GM12878 (cell line): ENCODE data around the gene NHEJ1. TPM values are rescaled to one million over a fixed set of nuclear protein-coding genes. Genes with fewer than 3 reads are reported as not detected.

ENCODE experiments used
- ATAC-seq: fragments of 200-7000 bp; cut with Tn5 transposase; 3 replicates; pipeline ENCODE4 v1.9.1; 2020; ENCODE audit warnings: mild to moderate bottlenecking, moderate library complexity
- BruUV-seq: library from RNA; stranded (reverse); fragments of 400-500 nt; replicated peaks from 2 replicates; lab custom pipeline; 2021; lab: Mats Ljungman, UMichigan
- CTCF ChIA-PET: fragments of 300-600 bp; sonication (Branson Sonifier 250); formaldehyde crosslinking; extraction: SDS; loops from one replicate; lab custom pipeline; 2021; ENCODE audit warnings: inconsistent platforms; lab: Yijun Ruan, JAX
- POLR2A ChIA-PET: fragments of 350-600 bp; formaldehyde crosslinking; extraction: SDS; loops from one replicate; lab custom pipeline; 2021; ENCODE audit warnings: inconsistent platforms; lab: Charles Lee
- RAD21 ChIA-PET: fragments of 300-600 bp; sonication (Branson Sonifier 250); formaldehyde crosslinking; loops from one replicate; lab custom pipeline; 2023; ENCODE audit warnings: antibody characterized with exemption; ENCODE audit not compliant: unreplicated experiment; lab: Charles Lee
- SMC1A ChIA-PET: fragments of 300-600 bp; sonication (Branson Sonifier 250); formaldehyde crosslinking; loops from one replicate; lab custom pipeline; 2023; ENCODE audit not compliant: unreplicated experiment, uncharacterized antibody; lab: Charles Lee
- DNase-seq: peaks from one replicate; pipeline ENCODE4 v3.0.0-alpha.2; 2011; ENCODE audit warnings: low read depth, low spot score
- FAIRE-seq: peaks from 3 replicates; lab custom pipeline; 2011; peaks lifted over from hg19 to GRCh38; lab: Jason Lieb, UNC
- H2AFZ ChIP-seq: 2 replicates; pipeline ENCODE4 v1.6.0; 2011; ENCODE audit warnings: low read depth, low read length, control low read depth; ENCODE audit not compliant: control insufficient read depth
- H3K27ac ChIP-seq: 2 replicates; pipeline ENCODE4 v1.5.1; 2011; ENCODE audit warnings: control low read depth; ENCODE audit not compliant: control insufficient read depth, insufficient read depth
- H3K27me3 ChIP-seq, 2 experiments: replicated peaks in 1 of 2; 2 replicates each; pipeline versions ENCODE4 v1.6.0 to v1.6.1; 2011; ENCODE audit warnings: low read length in 1 of 2; ENCODE audit not compliant: control insufficient read depth in 2 of 2, insufficient read depth in 2 of 2
- H3K36me3 ChIP-seq, 2 experiments: 2 replicates each; pipeline ENCODE4 v1.5.1; 2011; ENCODE audit warnings: low read length in 1 of 2; ENCODE audit not compliant: control insufficient read depth in 2 of 2, insufficient read depth in 2 of 2
- H3K4me1 ChIP-seq: 2 replicates; pipeline ENCODE4 v1.6.1; 2011; ENCODE audit warnings: mild to moderate bottlenecking, low read length, moderate library complexity, mixed read lengths; ENCODE audit not compliant: control insufficient read depth, insufficient read depth
- H3K4me2 ChIP-seq: 2 replicates; pipeline ENCODE4 v1.6.0; 2011; ENCODE audit warnings: control low read depth; ENCODE audit not compliant: control insufficient read depth, insufficient read depth
- H3K4me3 ChIP-seq: fragments of 200-600 bp; sonication (generic); 2 replicates; pipeline ENCODE4 v1.5.1; 2016
- H3K79me2 ChIP-seq: 2 replicates; pipeline ENCODE4 v1.6.0; 2011; ENCODE audit warnings: low read length; ENCODE audit not compliant: control insufficient read depth, insufficient read depth
- H3K9ac ChIP-seq: 2 replicates; pipeline ENCODE4 v1.8.0; 2011; ENCODE audit warnings: low read length, control low read depth, mixed read lengths; ENCODE audit not compliant: control insufficient read depth, insufficient read depth
- H3K9me3 ChIP-seq: replicated peaks from 3 replicates; pipeline ENCODE4 v1.5.1; 2011; ENCODE audit warnings: mild to moderate bottlenecking, low read length; ENCODE audit not compliant: control insufficient read depth, insufficient read depth
- H4K20me1 ChIP-seq: 2 replicates; pipeline ENCODE4 v1.6.0; 2011; ENCODE audit not compliant: control insufficient read depth, insufficient read depth
- NFXL1 ChIP-seq: fragments of 450-650 bp; IDR thresholded peaks from 2 replicates; pipeline ENCODE4 v1.6.1; 2017; ENCODE audit warnings: antibody characterized with exemption, mild to moderate bottlenecking, borderline replicate concordance
- NFYB ChIP-seq: IDR thresholded peaks from 2 replicates; pipeline ENCODE4 v1.6.1; 2011; ENCODE audit warnings: low read depth, mild to moderate bottlenecking, low read length, improper control_type of control experiment, moderate library complexity; ENCODE audit not compliant: insufficient read depth
- SUZ12 ChIP-seq: fragments of 200-600 bp; sonication (generic); IDR thresholded peaks from one replicate; pipeline ENCODE4 v1.6.1; 2018; ENCODE audit warnings: antibody characterized with exemption, mild to moderate bottlenecking; ENCODE audit not compliant: unreplicated experiment
- TCF7 ChIP-seq: IDR thresholded peaks from 2 replicates; pipeline ENCODE4 v1.6.1; 2014; ENCODE audit warnings: antibody characterized with exemption, borderline replicate concordance
- WGBS: methylation state at CpG from one replicate; pipeline ENCODE4 v1.1.6; 2016; ENCODE audit warnings: low lambda C conversion rate; ENCODE audit not compliant: insufficient replicate concordance, insufficient coverage; ENCODE audit errors: missing lambda C conversion rate; 5-methylcytosine and 5-hydroxymethylcytosine counted together
- in situ Hi-C: fragments of 300-500 bp; cut with MboI; formaldehyde crosslinking; loops from 9 replicates; pipeline ENCODE4 v1.14.3; 2018; ENCODE audit warnings: mixed read lengths
- intact Hi-C: fragments of 100-400 bp; cut with micrococcal nuclease; formaldehyde crosslinking; loops from one replicate; pipeline ENCODE4 v1.14.2; 2022; ENCODE audit not compliant: unreplicated experiment
- polyA plus RNA-seq, 11 experiments: library from polyadenylated mRNA; depleted of rRNA in 4 of 11; unstranded in 6 of 11; stranded (reverse) in 5 of 11; fragments of >200 nt; fragmentation: Nextera tagmentation in 4 of 11; fragmentation: Illumina TruSeq in 1 of 11; extraction: Ambion mirVana in 4 of 11; extraction: Trizol in 1 of 11; gene quantifications; 1 replicate in 1 of 11; 2 replicates in 10 of 11; pipeline versions ENCODE4 v1.2.1 to v1.2.3, GENCODE V29; 2011 to 2016; ENCODE audit warnings: inconsistent platforms in 2 of 11, missing spikeins in 2 of 11, low read depth in 1 of 11
- total RNA-seq, 4 experiments: library from RNA; depleted of rRNA in 3 of 4; stranded (reverse); fragments of >200 nt in 3 of 4; fragmentation: Illumina TruSeq in 1 of 4; extraction: Trizol in 1 of 4; gene quantifications; 2 replicates each; pipeline versions ENCODE4 v1.2.1 to v1.2.3, GENCODE V29; 2013 to 2021
- TF ChIP-seq, protein P1 (sequence below): fragments of 450-650 bp; IDR thresholded peaks from 2 replicates; pipeline ENCODE4 v1.6.1; 2017; ENCODE audit warnings: mild to moderate bottlenecking, low read depth, inconsistent platforms; ENCODE audit not compliant: poor library complexity, severe bottlenecking
- TF ChIP-seq, protein P2 (sequence below): IDR thresholded peaks from 2 replicates; pipeline ENCODE4 v1.6.1; 2011; ENCODE audit warnings: mild to moderate bottlenecking, low read depth, low read length, moderate library complexity; ENCODE audit not compliant: insufficient replicate concordance

Gene NHEJ1
- total and polyA plus RNA-seq, 10 of the 15 experiments (the other 5 are each of a cell fraction or from before 2014, with no cell fraction given): 11.8 to 20.2 (median 17.0) TPM

DNA sequence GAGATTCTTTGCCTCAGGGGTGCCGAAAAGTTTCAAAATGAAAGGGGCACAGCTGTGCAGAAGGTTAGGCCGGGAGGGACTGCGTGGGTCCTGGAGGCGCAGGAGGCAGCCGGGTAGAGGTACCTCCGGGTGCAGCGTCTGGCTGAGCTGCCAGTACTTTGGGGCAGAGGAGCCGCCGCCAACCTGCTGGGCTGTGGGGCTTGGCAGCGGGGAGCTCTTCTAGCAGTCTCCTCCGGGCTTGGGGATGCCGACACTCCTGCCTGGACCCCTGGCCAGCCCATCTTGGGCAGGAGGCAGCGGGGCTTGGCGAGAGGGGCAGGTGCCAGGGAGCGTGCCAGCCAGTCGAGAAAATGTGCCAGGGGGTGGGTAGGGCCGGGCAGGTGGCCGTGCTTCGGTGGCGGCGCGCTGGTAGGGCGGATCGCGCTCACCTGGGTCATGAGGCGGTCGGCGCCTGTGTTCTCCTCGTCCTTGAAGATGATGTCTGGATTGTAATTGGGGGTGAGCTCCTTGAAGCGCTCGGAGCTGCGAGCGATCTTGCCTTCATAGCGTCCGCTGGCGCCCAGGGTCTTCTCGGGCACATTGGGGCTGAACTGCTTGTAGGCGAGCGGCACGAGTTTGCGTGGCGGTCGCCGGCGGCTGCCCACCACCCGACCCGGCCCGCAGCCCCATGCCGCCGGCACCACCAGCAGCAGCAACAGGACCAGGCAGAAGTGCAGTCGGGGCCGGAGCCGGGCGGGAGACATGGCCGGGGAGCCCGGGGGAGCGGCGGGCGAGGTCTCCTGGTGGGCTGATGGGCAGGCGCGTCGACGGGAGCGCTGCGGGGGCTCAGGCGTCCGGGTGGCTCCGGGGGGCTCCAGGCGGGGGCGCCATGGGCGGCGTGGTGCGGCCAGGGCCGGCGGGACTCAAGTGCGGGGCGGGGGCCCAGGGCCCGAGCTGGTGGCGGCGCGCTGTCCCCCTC, 100.6 kb downstream of the NHEJ1 start:
- POLR2A ChIA-PET: no interaction called here
- no peaks in the 10 kb centered on the region for H3K9me3 ChIP-seq
- peaks cover 23 to 26% of the 10 kb centered on the region in 2 experiments for H3K27me3 ChIP-seq
- no peaks in the 10 kb centered on the region for H3K36me3 ChIP-seq
- in situ Hi-C loops (loop anchor here (5.0 kb wide), 3 partner anchors 57 to 237 kb away; no protein-coding TSS in a partner anchor), intact Hi-C loops (loop anchor here (5.0 kb wide), 2 partner anchors 42 to 237 kb away; no protein-coding TSS in a partner anchor)
- H2AFZ ChIP-seq: no peak overlapping the region
- peak; percentile 54 for TF ChIP-seq SUZ12
- TF ChIP-seq NFYB: no peak
- SMC1A ChIA-PET: interaction anchor here (1.2 to 2.0 kb wide), 2 partner anchors 59 to 95 kb away, joined by 4 read pairs; no protein-coding TSS in a partner anchor
- DNase-seq (no peak), FAIRE-seq (no peak), ATAC-seq (no peak)
- RAD21 ChIA-PET: interaction anchor here (0.7 to 2.9 kb wide), 4 partner anchors 60 to 95 kb away, joined by 3 to 24 read pairs (median 14); no protein-coding TSS in a partner anchor
- BruUV-seq: no TSS peak
- H3K4me1 ChIP-seq: no peaks in the 10 kb centered on the region
- no peak overlapping the region for H3K9ac ChIP-seq
- WGBS: 25% methylated on average over 70 of the region's 81 CpGs
- no peaks in the 10 kb centered on the region for H4K20me1 ChIP-seq
- H3K27ac ChIP-seq: no peak overlapping the region
- no peaks in the 10 kb centered on the region for H3K79me2 ChIP-seq
- CTCF ChIA-PET: interaction anchor here (0.9 to 5.2 kb wide), 6 partner anchors 12 to 102 kb away, joined by 3 to 60 read pairs (median 14); no protein-coding TSS in a partner anchor
- no peak overlapping the region for H3K4me3 ChIP-seq
- H3K4me2 ChIP-seq: no peak overlapping the region

DNA sequence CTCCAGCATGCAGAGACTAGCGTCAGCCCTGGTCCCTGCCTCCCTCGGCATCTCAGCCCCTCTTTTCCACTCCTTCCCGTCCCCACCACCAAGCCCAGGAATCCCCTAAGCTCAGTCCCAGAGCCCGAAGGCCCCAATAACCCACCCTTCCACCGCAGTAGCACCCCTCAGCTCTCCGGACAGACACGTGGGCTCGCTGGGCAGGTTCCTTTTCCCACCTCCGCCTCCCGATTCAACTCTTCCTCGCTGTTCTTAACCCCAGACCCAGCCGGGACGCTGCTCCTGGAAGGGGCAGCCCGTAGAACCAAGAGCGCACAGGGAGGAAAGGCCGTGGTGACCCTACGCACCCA, 101.3 kb downstream of the NHEJ1 start:
- Histone ChIP-seq H3K4me1 (no peaks in the 10 kb centered on the region), H3K36me3 (no peaks in the 10 kb centered on the region), H4K20me1 (no peaks in the 10 kb centered on the region), H2AFZ (no peak overlapping the region), H3K4me3 (no peak overlapping the region), H3K4me2 (no peak overlapping the region), H3K9me3 (no peaks in the 10 kb centered on the region), H3K79me2 (no peaks in the 10 kb centered on the region), H3K27ac (no peak overlapping the region), H3K9ac (no peak overlapping the region), H3K27me3 (peaks cover 23 to 26% of the 10 kb centered on the region in 2 experiments)
- DNase-seq (no peak), ATAC-seq (no peak), FAIRE-seq (no peak)
- ChIA-PET RAD21 (interaction anchor here (0.7 to 2.9 kb wide), 5 partner anchors 45 to 95 kb away, joined by 3 to 24 read pairs (median 6); no protein-coding TSS in a partner anchor), POLR2A (interaction anchor here (0.6 kb wide), 1 partner anchor 194 kb away, joined by 7 read pairs; the partner anchor contains the start of gene TUBA4B), CTCF (interaction anchor here (1.0 to 5.2 kb wide), 9 partner anchors 9 to 101 kb away, joined by 3 to 60 read pairs (median 11); no protein-coding TSS in a partner anchor), SMC1A (interaction anchor here (1.2 to 1.7 kb wide), 2 partner anchors 60 to 95 kb away, joined by 4 to 13 read pairs; no protein-coding TSS in a partner anchor)
- WGBS: 28% methylated on average over 17 of the region's 17 CpGs
- TF ChIP-seq TCF7: no peak
- TF ChIP-seq, protein P1, sequence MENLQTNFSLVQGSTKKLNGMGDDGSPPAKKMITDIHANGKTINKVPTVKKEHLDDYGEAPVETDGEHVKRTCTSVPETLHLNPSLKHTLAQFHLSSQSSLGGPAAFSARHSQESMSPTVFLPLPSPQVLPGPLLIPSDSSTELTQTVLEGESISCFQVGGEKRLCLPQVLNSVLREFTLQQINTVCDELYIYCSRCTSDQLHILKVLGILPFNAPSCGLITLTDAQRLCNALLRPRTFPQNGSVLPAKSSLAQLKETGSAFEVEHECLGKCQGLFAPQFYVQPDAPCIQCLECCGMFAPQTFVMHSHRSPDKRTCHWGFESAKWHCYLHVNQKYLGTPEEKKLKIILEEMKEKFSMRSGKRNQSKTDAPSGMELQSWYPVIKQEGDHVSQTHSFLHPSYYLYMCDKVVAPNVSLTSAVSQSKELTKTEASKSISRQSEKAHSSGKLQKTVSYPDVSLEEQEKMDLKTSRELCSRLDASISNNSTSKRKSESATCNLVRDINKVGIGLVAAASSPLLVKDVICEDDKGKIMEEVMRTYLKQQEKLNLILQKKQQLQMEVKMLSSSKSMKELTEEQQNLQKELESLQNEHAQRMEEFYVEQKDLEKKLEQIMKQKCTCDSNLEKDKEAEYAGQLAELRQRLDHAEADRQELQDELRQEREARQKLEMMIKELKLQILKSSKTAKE: no peak
- TF ChIP-seq NFXL1: no peak
- TF ChIP-seq, protein P2, sequence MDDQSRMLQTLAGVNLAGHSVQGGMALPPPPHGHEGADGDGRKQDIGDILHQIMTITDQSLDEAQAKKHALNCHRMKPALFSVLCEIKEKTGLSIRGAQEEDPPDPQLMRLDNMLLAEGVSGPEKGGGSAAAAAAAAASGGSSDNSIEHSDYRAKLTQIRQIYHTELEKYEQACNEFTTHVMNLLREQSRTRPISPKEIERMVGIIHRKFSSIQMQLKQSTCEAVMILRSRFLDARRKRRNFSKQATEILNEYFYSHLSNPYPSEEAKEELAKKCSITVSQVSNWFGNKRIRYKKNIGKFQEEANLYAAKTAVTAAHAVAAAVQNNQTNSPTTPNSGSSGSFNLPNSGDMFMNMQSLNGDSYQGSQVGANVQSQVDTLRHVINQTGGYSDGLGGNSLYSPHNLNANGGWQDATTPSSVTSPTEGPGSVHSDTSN: no peak
- intact Hi-C loops: loop anchor here (5.0 kb wide), 1 partner anchor 238 kb away; no protein-coding TSS in a partner anchor
- no TSS peak for BruUV-seq
- in situ Hi-C loops: loop anchor here (5.0 kb wide), 2 partner anchors 88 to 238 kb away; no protein-coding TSS in a partner anchor
